ENCODE results near the gene OR56A1.

The OR56A1 gene

GRCh38 chr11:5986885-5987284, 43.7 kb downstream of the OR56A1 start, which contains the start of gene OR52L1:
Gene OR52L1 (minus strand): TSS chr11:5986985. CDS start chr11:5986930, 55 bp downstream.
- DNase-seq, result no peak

GRCh38 chr11:5983443-5983842, 47.1 kb downstream of the OR56A1 start:
- DNase-seq, result no peak

- DNase-seq, result no peak
These were observed 57.0 kb downstream of the OR56A1 start for GRCh38 chr11:5973530-5973929.

Data from hippocampal formation (tissue), 2 donors.